WTC11 (cell line): ENCODE results near the gene SCYL1. TPM values are rescaled to one million over a fixed set of nuclear protein-coding genes. Genes with fewer than 3 reads are reported as not detected.

Source experiments
- ATAC-seq: fragments of 200-7000 bp; cut with Tn5 transposase; 2 replicates; pipeline ENCODE4 v1.10.0; 2021; ENCODE audit warnings: mild to moderate bottlenecking, moderate library complexity
- CTCF ChIA-PET: fragments of 300-600 bp; sonication (Branson Sonifier 250); formaldehyde crosslinking; loops from one replicate; lab custom pipeline; 2021; ENCODE audit warnings: antibody characterized with exemption; lab: Charles Lee
- POLR2A ChIA-PET: fragments of 350-600 bp; sonication (Branson Sonifier 250); formaldehyde crosslinking; loops from one replicate; lab custom pipeline; 2021; ENCODE audit warnings: antibody characterized with exemption; lab: Charles Lee
- DNase-seq: peaks from one replicate; pipeline ENCODE4 v3.0.0; 2021; ENCODE audit warnings: low spot score
- H3K27ac Mint-ChIP-seq: 2 replicates; pipeline ENCODE4 v1.8.0; 2021; ENCODE audit warnings: mixed read lengths
- H3K27me3 Mint-ChIP-seq: 2 replicates; pipeline ENCODE4 v1.8.0; 2021; ENCODE audit warnings: low read depth, mild to moderate bottlenecking, moderate library complexity, mixed read lengths
- H3K36me3 Mint-ChIP-seq: 2 replicates; pipeline ENCODE4 v1.8.0; 2021; ENCODE audit warnings: mixed read lengths
- H3K4me1 Mint-ChIP-seq: 2 replicates; pipeline ENCODE4 v1.8.0; 2022; ENCODE audit warnings: mixed read lengths
- H3K4me3 Mint-ChIP-seq: 2 replicates; pipeline ENCODE4 v1.8.0; 2021; ENCODE audit warnings: mild to moderate bottlenecking, moderate library complexity, mixed read lengths
- H3K9me3 Mint-ChIP-seq: 2 replicates; pipeline ENCODE4 v1.8.0; 2021; ENCODE audit warnings: mixed read lengths
- FOXP1 ChIP-seq: sonication (generic); formaldehyde crosslinking; IDR thresholded peaks from 2 replicates; pipeline ENCODE4 v1.8.0; 2022; ENCODE audit warnings: missing genetic modification reagents, mild to moderate bottlenecking, moderate library complexity, borderline replicate concordance
- MXD4 ChIP-seq: fragments of 250-450 bp; sonication (Bioruptor Pico); IDR thresholded peaks from 2 replicates; pipeline ENCODE4 v1.8.0; 2021; ENCODE audit warnings: mild to moderate bottlenecking, moderate library complexity, borderline replicate concordance
- NFE2L1 ChIP-seq: sonication (generic); formaldehyde crosslinking; IDR thresholded peaks from 2 replicates; pipeline ENCODE4 v1.8.1; 2023; ENCODE audit warnings: missing genetic modification reagents
- NR1H2 ChIP-seq: sonication (generic); formaldehyde crosslinking; IDR thresholded peaks from 2 replicates; pipeline ENCODE4 v1.9.0; 2021; ENCODE audit warnings: mild to moderate bottlenecking, moderate library complexity, missing genetic modification reagents
- RORB ChIP-seq: fragments of 250-450 bp; sonication (Bioruptor Pico); IDR thresholded peaks from 2 replicates; pipeline ENCODE4 v1.9.0; 2021; ENCODE audit warnings: mild to moderate bottlenecking
- SMAD4 ChIP-seq: sonication (generic); formaldehyde crosslinking; IDR thresholded peaks from 2 replicates; pipeline ENCODE4 v1.8.0; 2022; ENCODE audit warnings: mild to moderate bottlenecking, missing genetic modification reagents
- TEAD1 ChIP-seq: sonication (generic); formaldehyde crosslinking; IDR thresholded peaks from 2 replicates; pipeline ENCODE4 v1.8.0; 2022; ENCODE audit warnings: mild to moderate bottlenecking, missing genetic modification reagents
- ZNF121 ChIP-seq: sonication (generic); formaldehyde crosslinking; IDR thresholded peaks from 2 replicates; pipeline ENCODE4 v1.8.0; 2023; ENCODE audit warnings: missing genetic modification reagents
- ZNF396 ChIP-seq: fragments of 250-450 bp; sonication (Bioruptor Pico); IDR thresholded peaks from 2 replicates; pipeline ENCODE4 v1.8.0; 2021; ENCODE audit warnings: mild to moderate bottlenecking, moderate library complexity, borderline replicate concordance
- total RNA-seq: library from RNA; stranded (reverse); gene quantifications from 3 replicates; pipeline ENCODE4 v1.2.3, GENCODE V29; 2021
- TF ChIP-seq, protein P1 (sequence below): fragments of 200-600 bp; IDR thresholded peaks from 2 replicates; pipeline ENCODE4 v1.8.0; 2022; ENCODE audit warnings: antibody characterized with exemption
- TF ChIP-seq, protein P2 (sequence below): sonication (generic); formaldehyde crosslinking; IDR thresholded peaks from 2 replicates; pipeline ENCODE4 v1.8.1; 2022; ENCODE audit warnings: mild to moderate bottlenecking, missing genetic modification reagents, moderate library complexity, borderline replicate concordance
- TF ChIP-seq, protein P3 (sequence below): sonication (generic); formaldehyde crosslinking; IDR thresholded peaks from 2 replicates; pipeline ENCODE4 v1.8.1; 2022; ENCODE audit warnings: mild to moderate bottlenecking, moderate library complexity, missing genetic modification reagents
- TF ChIP-seq, protein P4 (sequence below): sonication (generic); formaldehyde crosslinking; IDR thresholded peaks from 2 replicates; pipeline ENCODE4 v1.8.0; 2022; ENCODE audit warnings: mild to moderate bottlenecking, missing genetic modification reagents
- TF ChIP-seq, protein P5 (sequence below): fragments of 250-450 bp; sonication (Bioruptor Pico); IDR thresholded peaks from 2 replicates; pipeline ENCODE4 v1.9.0; 2021; ENCODE audit warnings: mild to moderate bottlenecking
- TF ChIP-seq, protein P6 (sequence below): sonication (generic); formaldehyde crosslinking; IDR thresholded peaks from 2 replicates; pipeline ENCODE4 v1.8.1; 2023; ENCODE audit warnings: mild to moderate bottlenecking, missing genetic modification reagents, moderate library complexity
- TF ChIP-seq, protein P7 (sequence below): sonication (generic); formaldehyde crosslinking; IDR thresholded peaks from 2 replicates; pipeline ENCODE4 v1.8.0; 2022; ENCODE audit warnings: mild to moderate bottlenecking, missing genetic modification reagents
- TF ChIP-seq, protein P8 (sequence below): sonication (generic); formaldehyde crosslinking; IDR thresholded peaks from 2 replicates; pipeline ENCODE4 v1.8.1; 2023; ENCODE audit warnings: mild to moderate bottlenecking, missing genetic modification reagents, moderate library complexity

The SCYL1 gene
- total RNA-seq, 1 experiment from 2014 or later, result 76.8 TPM

DNA sequence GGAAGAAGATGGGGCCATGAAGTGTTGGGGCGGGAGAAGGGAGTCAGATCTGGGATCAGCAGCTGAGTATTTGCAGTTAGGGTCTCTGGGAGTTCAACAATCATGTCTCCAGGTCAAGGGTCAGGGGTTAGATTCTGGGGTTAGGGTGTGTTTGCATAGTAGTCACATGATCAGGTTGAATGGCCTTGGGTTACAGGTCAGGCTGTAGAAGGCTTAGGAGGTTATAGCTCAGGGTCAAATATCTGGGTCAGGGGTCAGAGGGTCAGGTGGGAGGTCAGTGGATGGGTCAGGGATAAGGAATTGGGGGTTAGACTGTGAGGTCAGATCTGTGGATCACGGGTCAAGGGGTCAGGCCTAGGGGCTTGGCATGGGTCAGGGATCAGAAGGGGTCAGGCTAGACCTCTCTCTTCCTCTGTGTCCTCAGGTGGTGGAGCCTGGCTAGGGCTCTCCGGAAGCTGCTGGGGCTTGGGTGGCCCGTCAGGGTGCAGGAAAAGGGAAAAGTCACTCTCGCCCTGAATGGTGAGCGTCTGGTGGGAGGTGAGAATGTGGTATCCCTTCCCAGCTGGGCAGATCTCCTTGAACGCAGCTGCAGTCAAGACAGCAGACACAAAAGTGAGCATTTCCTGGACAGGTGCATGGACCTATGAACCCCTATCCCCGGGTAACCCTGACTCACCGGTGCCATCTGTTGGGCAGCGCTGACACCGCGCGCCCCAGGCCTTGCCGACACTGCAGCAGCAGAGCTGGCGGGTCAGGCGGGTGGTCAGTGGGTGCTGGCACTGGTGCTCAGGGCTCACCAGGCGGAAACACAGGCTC lies 26.9 kb downstream of the SCYL1 start:
- peak; percentile 89 for DNase-seq
- Mint-ChIP-seq H3K27me3 (peaks cover 80% of the 10 kb centered on the region), H3K27ac (no peak overlapping the region), H3K4me3 (peak overlapping the region; percentile 36; the same call in 1 of the 2 replicates)
- POLR2A ChIA-PET, result interaction anchor here (0.5 to 2.1 kb wide), 8 partner anchors 9 to 1511 kb away, joined by 3 to 7 read pairs (median 4); partner anchors contain the start of genes MALAT1 and ZNRD2
- TF ChIP-seq, protein P1, sequence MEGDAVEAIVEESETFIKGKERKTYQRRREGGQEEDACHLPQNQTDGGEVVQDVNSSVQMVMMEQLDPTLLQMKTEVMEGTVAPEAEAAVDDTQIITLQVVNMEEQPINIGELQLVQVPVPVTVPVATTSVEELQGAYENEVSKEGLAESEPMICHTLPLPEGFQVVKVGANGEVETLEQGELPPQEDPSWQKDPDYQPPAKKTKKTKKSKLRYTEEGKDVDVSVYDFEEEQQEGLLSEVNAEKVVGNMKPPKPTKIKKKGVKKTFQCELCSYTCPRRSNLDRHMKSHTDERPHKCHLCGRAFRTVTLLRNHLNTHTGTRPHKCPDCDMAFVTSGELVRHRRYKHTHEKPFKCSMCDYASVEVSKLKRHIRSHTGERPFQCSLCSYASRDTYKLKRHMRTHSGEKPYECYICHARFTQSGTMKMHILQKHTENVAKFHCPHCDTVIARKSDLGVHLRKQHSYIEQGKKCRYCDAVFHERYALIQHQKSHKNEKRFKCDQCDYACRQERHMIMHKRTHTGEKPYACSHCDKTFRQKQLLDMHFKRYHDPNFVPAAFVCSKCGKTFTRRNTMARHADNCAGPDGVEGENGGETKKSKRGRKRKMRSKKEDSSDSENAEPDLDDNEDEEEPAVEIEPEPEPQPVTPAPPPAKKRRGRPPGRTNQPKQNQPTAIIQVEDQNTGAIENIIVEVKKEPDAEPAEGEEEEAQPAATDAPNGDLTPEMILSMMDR, result peak; percentile 49; the same call in 1 of the 2 replicates
- TF ChIP-seq FOXP1 (CRISPR knock-in tag), result no peak
- TF ChIP-seq, all 79 proteins: peak for 1
- CTCF ChIA-PET, result interaction anchor here (0.5 to 5.8 kb wide), 29 partner anchors 10 to 339 kb away, joined by 3 to 171 read pairs (median 4); partner anchors contain the start of genes CCDC85B, CDC42EP2, EHBP1L1 and FAM89B
- ATAC-seq, result peak; percentile 64
- Mint-ChIP-seq H3K36me3 (no peaks in the 10 kb centered on the region), H3K4me1 (peaks cover 42% of the 10 kb centered on the region), H3K9me3 (no peaks in the 10 kb centered on the region)

DNA sequence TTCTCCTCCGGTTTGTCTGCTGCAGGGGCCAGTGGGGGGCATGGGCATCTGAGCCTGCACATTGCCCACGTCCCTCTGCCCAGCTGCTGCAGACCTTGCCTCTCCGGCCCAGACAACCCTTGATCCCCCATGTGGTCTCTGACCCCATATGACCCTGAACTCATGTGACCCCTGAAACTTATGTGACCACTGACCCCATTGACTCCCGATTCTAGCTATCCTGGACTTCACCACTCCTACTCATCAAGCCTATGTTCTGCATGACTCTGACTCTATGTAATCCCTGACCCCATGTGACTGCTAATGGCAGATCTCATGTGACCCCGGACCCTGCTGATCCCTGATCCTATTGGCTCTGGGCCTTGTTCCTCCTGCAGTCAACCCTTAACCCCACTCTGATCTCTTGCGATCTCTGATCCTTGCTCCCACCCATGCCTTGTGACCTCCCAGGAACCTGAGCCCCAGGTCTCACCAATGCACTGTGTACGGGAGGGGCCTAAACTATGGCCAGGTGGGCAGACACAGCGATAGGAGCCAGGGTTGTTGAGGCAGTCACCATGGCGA lies 27.6 kb downstream of the SCYL1 start:
- no peak for DNase-seq
- ChIA-PET CTCF (interaction anchor here (0.5 to 5.8 kb wide), 30 partner anchors 10 to 519 kb away, joined by 3 to 171 read pairs (median 4); partner anchors contain the start of genes CCDC85B, CDC42EP2, EHBP1L1 and FAM89B), POLR2A (interaction anchor here (0.5 to 2.1 kb wide), 8 partner anchors 9 to 1512 kb away, joined by 3 to 7 read pairs (median 4); partner anchors contain the start of genes MALAT1 and ZNRD2)

DNA sequence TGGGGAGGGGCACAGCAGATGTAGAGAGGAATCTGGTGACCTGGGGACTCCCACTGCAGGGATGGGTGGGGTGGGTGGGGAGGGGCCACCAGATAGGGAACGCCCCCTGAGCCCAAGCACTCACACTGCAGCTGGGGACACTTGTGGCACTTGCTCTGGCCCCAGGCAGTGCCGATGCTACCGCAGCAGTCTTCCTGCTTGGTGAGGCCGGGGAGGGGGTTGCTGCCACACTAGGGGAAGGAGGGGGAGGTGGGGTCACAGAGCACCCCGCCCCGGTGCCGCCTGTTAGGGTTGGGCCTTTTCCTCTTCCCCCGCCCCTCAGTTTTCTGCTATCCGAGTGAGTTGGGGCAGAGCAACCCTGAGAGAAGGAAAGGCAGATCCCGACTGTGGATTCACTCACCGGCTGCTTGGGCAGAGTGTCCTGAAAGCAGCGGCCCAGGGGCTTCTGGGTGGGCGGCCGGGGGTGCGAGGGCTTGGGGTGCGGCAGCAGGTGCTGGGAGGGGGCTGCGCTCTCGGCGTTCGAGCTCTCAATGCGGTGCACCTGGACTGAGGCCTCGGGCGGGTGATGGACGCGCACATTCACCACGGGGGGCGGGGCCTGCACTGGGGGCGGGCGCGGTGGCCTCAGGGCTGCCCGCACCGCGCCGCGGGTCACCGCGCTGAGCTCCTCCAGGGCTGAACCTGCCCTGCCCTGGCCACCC lies 28.6 kb downstream of the SCYL1 start:
- peaks cover 70% of the 10 kb centered on the region for H3K27me3 Mint-ChIP-seq
- TF ChIP-seq, protein P2, sequence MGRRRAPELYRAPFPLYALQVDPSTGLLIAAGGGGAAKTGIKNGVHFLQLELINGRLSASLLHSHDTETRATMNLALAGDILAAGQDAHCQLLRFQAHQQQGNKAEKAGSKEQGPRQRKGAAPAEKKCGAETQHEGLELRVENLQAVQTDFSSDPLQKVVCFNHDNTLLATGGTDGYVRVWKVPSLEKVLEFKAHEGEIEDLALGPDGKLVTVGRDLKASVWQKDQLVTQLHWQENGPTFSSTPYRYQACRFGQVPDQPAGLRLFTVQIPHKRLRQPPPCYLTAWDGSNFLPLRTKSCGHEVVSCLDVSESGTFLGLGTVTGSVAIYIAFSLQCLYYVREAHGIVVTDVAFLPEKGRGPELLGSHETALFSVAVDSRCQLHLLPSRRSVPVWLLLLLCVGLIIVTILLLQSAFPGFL (CRISPR knock-in tag), result no peak
- TF ChIP-seq, protein P3, sequence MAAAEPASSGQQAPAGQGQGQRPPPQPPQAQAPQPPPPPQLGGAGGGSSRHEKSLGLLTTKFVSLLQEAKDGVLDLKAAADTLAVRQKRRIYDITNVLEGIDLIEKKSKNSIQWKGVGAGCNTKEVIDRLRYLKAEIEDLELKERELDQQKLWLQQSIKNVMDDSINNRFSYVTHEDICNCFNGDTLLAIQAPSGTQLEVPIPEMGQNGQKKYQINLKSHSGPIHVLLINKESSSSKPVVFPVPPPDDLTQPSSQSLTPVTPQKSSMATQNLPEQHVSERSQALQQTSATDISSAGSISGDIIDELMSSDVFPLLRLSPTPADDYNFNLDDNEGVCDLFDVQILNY, result no peak
- TF ChIP-seq, protein P4, sequence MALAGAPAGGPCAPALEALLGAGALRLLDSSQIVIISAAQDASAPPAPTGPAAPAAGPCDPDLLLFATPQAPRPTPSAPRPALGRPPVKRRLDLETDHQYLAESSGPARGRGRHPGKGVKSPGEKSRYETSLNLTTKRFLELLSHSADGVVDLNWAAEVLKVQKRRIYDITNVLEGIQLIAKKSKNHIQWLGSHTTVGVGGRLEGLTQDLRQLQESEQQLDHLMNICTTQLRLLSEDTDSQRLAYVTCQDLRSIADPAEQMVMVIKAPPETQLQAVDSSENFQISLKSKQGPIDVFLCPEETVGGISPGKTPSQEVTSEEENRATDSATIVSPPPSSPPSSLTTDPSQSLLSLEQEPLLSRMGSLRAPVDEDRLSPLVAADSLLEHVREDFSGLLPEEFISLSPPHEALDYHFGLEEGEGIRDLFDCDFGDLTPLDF (CRISPR knock-in tag), result no peak
- no peak for TF ChIP-seq SMAD4
- no peak for TF ChIP-seq NFE2L1
- TF ChIP-seq MXD4 (CRISPR knock-in tag), result no peak
- no peak for TF ChIP-seq RORB (CRISPR knock-in tag)
- no peak for TF ChIP-seq TEAD1 (CRISPR knock-in tag)
- TF ChIP-seq, protein P5, sequence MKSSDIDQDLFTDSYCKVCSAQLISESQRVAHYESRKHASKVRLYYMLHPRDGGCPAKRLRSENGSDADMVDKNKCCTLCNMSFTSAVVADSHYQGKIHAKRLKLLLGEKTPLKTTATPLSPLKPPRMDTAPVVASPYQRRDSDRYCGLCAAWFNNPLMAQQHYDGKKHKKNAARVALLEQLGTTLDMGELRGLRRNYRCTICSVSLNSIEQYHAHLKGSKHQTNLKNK (CRISPR knock-in tag), result no peak

More for the DNA sequence above, 27.6 kb downstream of the SCYL1 start:
- TF ChIP-seq ZNF121 (CRISPR knock-in tag) (no peak), NR1H2 (no peak), ZNF396 (CRISPR knock-in tag) (no peak)
- TF ChIP-seq, protein P6, sequence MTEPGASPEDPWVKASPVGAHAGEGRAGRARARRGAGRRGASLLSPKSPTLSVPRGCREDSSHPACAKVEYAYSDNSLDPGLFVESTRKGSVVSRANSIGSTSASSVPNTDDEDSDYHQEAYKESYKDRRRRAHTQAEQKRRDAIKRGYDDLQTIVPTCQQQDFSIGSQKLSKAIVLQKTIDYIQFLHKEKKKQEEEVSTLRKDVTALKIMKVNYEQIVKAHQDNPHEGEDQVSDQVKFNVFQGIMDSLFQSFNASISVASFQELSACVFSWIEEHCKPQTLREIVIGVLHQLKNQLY (CRISPR knock-in tag), result no peak
- TF ChIP-seq, protein P7, sequence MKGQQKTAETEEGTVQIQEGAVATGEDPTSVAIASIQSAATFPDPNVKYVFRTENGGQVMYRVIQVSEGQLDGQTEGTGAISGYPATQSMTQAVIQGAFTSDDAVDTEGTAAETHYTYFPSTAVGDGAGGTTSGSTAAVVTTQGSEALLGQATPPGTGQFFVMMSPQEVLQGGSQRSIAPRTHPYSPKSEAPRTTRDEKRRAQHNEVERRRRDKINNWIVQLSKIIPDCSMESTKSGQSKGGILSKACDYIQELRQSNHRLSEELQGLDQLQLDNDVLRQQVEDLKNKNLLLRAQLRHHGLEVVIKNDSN, result peak; percentile 71; the same call in 1 of the 2 replicates
- TF ChIP-seq, protein P8, sequence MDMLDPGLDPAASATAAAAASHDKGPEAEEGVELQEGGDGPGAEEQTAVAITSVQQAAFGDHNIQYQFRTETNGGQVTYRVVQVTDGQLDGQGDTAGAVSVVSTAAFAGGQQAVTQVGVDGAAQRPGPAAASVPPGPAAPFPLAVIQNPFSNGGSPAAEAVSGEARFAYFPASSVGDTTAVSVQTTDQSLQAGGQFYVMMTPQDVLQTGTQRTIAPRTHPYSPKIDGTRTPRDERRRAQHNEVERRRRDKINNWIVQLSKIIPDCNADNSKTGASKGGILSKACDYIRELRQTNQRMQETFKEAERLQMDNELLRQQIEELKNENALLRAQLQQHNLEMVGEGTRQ (CRISPR knock-in tag), result peak; percentile 72
- Mint-ChIP-seq H3K4me3 (peak overlapping the region; percentile 7; the same call in 1 of the 2 replicates), H3K36me3 (no peaks in the 10 kb centered on the region), H3K27ac (no peak overlapping the region), H3K27me3 (peaks cover 79% of the 10 kb centered on the region), H3K4me1 (peaks cover 47% of the 10 kb centered on the region), H3K9me3 (no peaks in the 10 kb centered on the region)
- ATAC-seq, result no peak

More for the DNA sequence above, 28.6 kb downstream of the SCYL1 start:
- peak overlapping the region; percentile 52 for H3K4me3 Mint-ChIP-seq
- POLR2A ChIA-PET, result interaction anchor here (1.1 to 1.5 kb wide), 3 partner anchors 13 to 54 kb away, joined by 3 to 4 read pairs (median 3); partner anchors contain the start of gene MALAT1
- H3K36me3 Mint-ChIP-seq, result no peaks in the 10 kb centered on the region
- H3K4me1 Mint-ChIP-seq, result peaks cover 47% of the 10 kb centered on the region
- no peaks in the 10 kb centered on the region for H3K9me3 Mint-ChIP-seq
- DNase-seq (peak; percentile 76), ATAC-seq (peak; percentile 48)
- CTCF ChIA-PET, result interaction anchor here (0.5 to 5.8 kb wide), 18 partner anchors 9 to 527 kb away, joined by 3 to 171 read pairs (median 4); partner anchors contain the start of genes EHBP1L1, FAM89B, KAT5 and SIPA1
- H3K27ac Mint-ChIP-seq, result no peak overlapping the region
